Measurements from ENCODE around the gene CABP4. TPM values are rescaled to one million over a fixed set of nuclear protein-coding genes. Genes with fewer than 3 reads are reported as not detected.
A peak's percentile ranks its signal among the peaks of the same experiment; 100 is the strongest.

The CABP4 gene
- total and polyA plus RNA-seq, 8 donors: 0.43 to 1.7 (median 0.62) TPM; not detected in 2

- WGBS, 5 donors: 0 to 1% (median 0%) methylated on average over 4 to 57 of the region's 57 CpGs
These were observed 52.8 kb downstream of the CABP4 start, which contains the start of gene CDK2AP2 for GRCh38 chr11:67507864-67508485. Gene CDK2AP2, minus strand, starts transcription at chr11:67508162. Its CDS starts 80 bp downstream, at chr11:67508082.

DNA sequence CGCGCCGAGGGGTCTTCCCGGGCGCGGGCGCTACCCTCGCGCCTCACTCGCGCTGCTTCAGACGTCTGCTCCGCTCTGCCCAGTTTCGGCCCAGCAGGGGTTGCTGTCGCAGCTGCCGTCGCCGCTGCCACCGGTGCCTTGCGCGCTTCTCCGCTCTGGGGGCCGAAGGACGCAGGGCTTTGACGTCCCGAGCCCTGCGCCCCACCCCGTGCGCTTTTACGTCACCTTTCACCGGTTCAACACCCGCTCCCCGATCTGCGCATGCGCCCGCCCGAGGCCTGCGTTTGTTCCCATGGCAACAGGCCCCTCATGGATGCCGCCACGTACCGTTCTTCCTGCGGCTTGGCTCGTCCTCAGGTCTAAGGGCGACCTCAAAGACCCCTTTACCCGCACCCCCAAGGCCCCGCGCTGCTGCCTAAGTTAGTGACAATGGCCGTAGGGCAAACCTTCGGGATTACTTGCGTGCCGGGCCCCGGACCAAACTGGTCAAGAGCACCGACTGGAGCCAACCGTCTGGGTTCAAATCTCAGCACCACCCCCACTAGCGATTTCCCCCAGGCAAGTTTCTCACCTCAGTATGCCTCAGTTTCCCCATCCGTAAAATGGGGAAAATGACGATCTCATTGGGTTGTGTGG, 53.5 kb downstream of the CABP4 start:
- H3K36me3 ChIP-seq: peaks cover 0 to 8% (median 4%) of the 10 kb centered on the region in 4 donors
- 0 to 3% (median 1%) methylated on average over 19 to 57 of the region's 57 CpGs for WGBS, 5 donors
- peaks cover 0 to 36% (median 0%) of the 10 kb centered on the region in 3 donors for H3K27me3 ChIP-seq
- DNase-seq: peak; percentile 99
- peak overlapping the region; percentile 72 to 87 (median 80) for H3K4me3 ChIP-seq
- peak overlapping the region; percentile 94 to 99 (median 98) for H3K27ac ChIP-seq
- TF ChIP-seq POLR2A (IDR thresholded peaks at IDR 0.05) (peak in 2 of 4 donors; percentile 47 to 72), EP300 (IDR thresholded peaks at IDR 0.05) (no peak), POLR2AphosphoS5 (IDR thresholded peaks at IDR 0.05) (peak; percentile 45 to 88 (median 87)), CTCF (IDR thresholded peaks at IDR 0.05) (peak in 1 of 7 experiments; percentile 5)
- H3K9me3 ChIP-seq: no peaks in the 10 kb centered on the region
- peaks cover 46 to 50% (median 48%) of the 10 kb centered on the region in 4 donors for H3K4me1 ChIP-seq
- intact Hi-C loops (cut with DNase I; ENCODE audit: low total_unique reads): loop anchor here (10.0 kb wide), 1 partner anchor 74 kb away; the partner anchor contains the start of gene PTPRCAP

More at GRCh38 chr11:67507864-67508485, 52.8 kb downstream of the CABP4 start, which contains the start of gene CDK2AP2:
- Histone ChIP-seq H3K36me3 (peaks cover 0 to 8% (median 4%) of the 10 kb centered on the region in 4 donors), H3K4me1 (peaks cover 49 to 56% (median 54%) of the 10 kb centered on the region in 4 donors), H3K4me3 (peak within 1 kb of the TSS; percentile 72 to 87 (median 80)), H3K9me3 (no peaks in the 10 kb centered on the region), H3K27ac (peak within 1 kb of the TSS; percentile 94 to 99 (median 98)), H3K27me3 (peaks cover 0 to 34% (median 0%) of the 10 kb centered on the region in 3 donors)
- no peak for TF ChIP-seq EP300 (IDR thresholded peaks at IDR 0.05)
- TF ChIP-seq POLR2A (IDR thresholded peaks at IDR 0.05): peak in 1 of 4 donors; percentile 86
- peak; percentile 62 to 90 (median 88) for TF ChIP-seq POLR2AphosphoS5 (IDR thresholded peaks at IDR 0.05)
- TF ChIP-seq CTCF (IDR thresholded peaks at IDR 0.05): no peak
- intact Hi-C loops (cut with DNase I; ENCODE audit: low total_unique reads): loop anchor here (10.0 kb wide), 1 partner anchor 73 kb away; the partner anchor contains the start of gene PTPRCAP
- DNase-seq: peak; percentile 100

- Histone ChIP-seq H3K27me3 (peaks cover 0 to 38% (median 0%) of the 10 kb centered on the region in 3 donors), H3K27ac (no peak overlapping the region), H3K4me1 (peaks cover 32 to 36% (median 36%) of the 10 kb centered on the region in 4 donors), H3K9me3 (no peaks in the 10 kb centered on the region), H3K36me3 (peaks cover 0 to 8% (median 4%) of the 10 kb centered on the region in 4 donors), H3K4me3 (no peak overlapping the region)
- 29 to 41% (median 32%) methylated on average over 3 of the region's 3 CpGs for WGBS, 5 donors
- TF ChIP-seq EP300 (IDR thresholded peaks at IDR 0.05) (no peak), CTCF (IDR thresholded peaks at IDR 0.05) (no peak), POLR2AphosphoS5 (IDR thresholded peaks at IDR 0.05) (no peak), POLR2A (IDR thresholded peaks at IDR 0.05) (no peak)
- intact Hi-C loops (cut with DNase I; ENCODE audit: low total_unique reads): no loop called here
- no peak for DNase-seq
These were observed 54.8 kb downstream of the CABP4 start for GRCh38 chr11:67510023-67510345.

Small RNA genes lying within 50 kb of the gene (small RNA-seq; reads per million reads assigned to genes)
- 0 reads per million in 4 donors for gene MIR6752

Other genes with a start within 250 kb of the CABP4 start
- 100 to 1,000 TPM in 4 of 5 donors, 10 to 100 TPM in 1; 53.8 to 266 (median 131) TPM for gene GRK2, start 188.9 kb upstream of the CABP4 start, total RNA-seq
- gene GRK2, start 188.9 kb upstream of the CABP4 start, polyA plus RNA-seq: 10 to 100 TPM; 44.0 to 59.4 (median 46.5) TPM
- 10 to 100 TPM; 24.6 to 96.4 (median 42.6) TPM for gene ANKRD13D, start 166.1 kb upstream of the CABP4 start, total RNA-seq
- 10 to 100 TPM; 18.5 to 61.3 (median 30.9) TPM for gene ANKRD13D, start 166.1 kb upstream of the CABP4 start, polyA plus RNA-seq
- 100 to 1,000 TPM in 3 of 5 donors, 10 to 100 TPM in 2; 23.5 to 217 (median 103) TPM for gene SSH3, start 151.8 kb upstream of the CABP4 start, total RNA-seq
- 10 to 100 TPM; 18.8 to 34.3 (median 22.6) TPM for gene SSH3, start 151.8 kb upstream of the CABP4 start, polyA plus RNA-seq
- 100 to 1,000 TPM in 1 of 5 donors, 10 to 100 TPM in 4; 13.8 to 117 (median 54.8) TPM for gene POLD4, start 101.8 kb upstream of the CABP4 start, total RNA-seq
- 100 to 1,000 TPM; 129 to 316 (median 153) TPM for gene POLD4, start 101.8 kb upstream of the CABP4 start, polyA plus RNA-seq
- 10 to 100 TPM in 3 of 5 donors, 1 to 10 TPM in 1, not detected in 1; 2.6 to 69.2 (median 17.8) TPM for gene CLCF1, start 81.8 kb upstream of the CABP4 start, total RNA-seq
- 1 to 10 TPM; 2.7 to 5.4 (median 3.2) TPM for gene CLCF1, start 81.8 kb upstream of the CABP4 start, polyA plus RNA-seq
- gene RAD9A, start 63.4 kb upstream of the CABP4 start, total RNA-seq: 10 to 100 TPM in 4 of 5 donors, 1 to 10 TPM in 1; 7.0 to 88.9 (median 29.5) TPM
- gene RAD9A, start 63.4 kb upstream of the CABP4 start, polyA plus RNA-seq: 10 to 100 TPM; 11.8 to 30.3 (median 17.0) TPM
- gene PPP1CA, start 53.5 kb upstream of the CABP4 start, total RNA-seq: 100 to 1,000 TPM in 2 of 5 donors, 10 to 100 TPM in 3; 28.6 to 229 (median 97.9) TPM
- 100 to 1,000 TPM; 109 to 203 (median 153) TPM for gene PPP1CA, start 53.5 kb upstream of the CABP4 start, polyA plus RNA-seq
- 10 to 100 TPM in 1 of 5 donors, 1 to 10 TPM in 3, under 1 TPM in 1; 0.29 to 12.0 (median 3.5) TPM for gene TBC1D10C, start 51.3 kb upstream of the CABP4 start, total RNA-seq
- gene TBC1D10C, start 51.3 kb upstream of the CABP4 start, polyA plus RNA-seq: 1 to 10 TPM; 2.8 to 6.1 (median 5.5) TPM
- 10 to 100 TPM in 3 of 5 donors, 1 to 10 TPM in 1, under 1 TPM in 1; 0.29 to 33.3 (median 15.4) TPM for gene CARNS1, start 39.7 kb upstream of the CABP4 start, total RNA-seq
- 1 to 10 TPM in 2 of 3 donors, under 1 TPM in 1; 0.88 to 3.4 (median 2.4) TPM for gene CARNS1, start 39.7 kb upstream of the CABP4 start, polyA plus RNA-seq
- gene RPS6KB2, start 26.9 kb upstream of the CABP4 start, total RNA-seq: 100 to 1,000 TPM in 2 of 5 donors, 10 to 100 TPM in 3; 29.7 to 434 (median 82.3) TPM
- gene RPS6KB2, start 26.9 kb upstream of the CABP4 start, polyA plus RNA-seq: 10 to 100 TPM; 49.3 to 74.1 (median 68.9) TPM
- 10 to 100 TPM in 1 of 5 donors, 1 to 10 TPM in 2, not detected in 2; 1.7 to 15.2 (median 3.5) TPM for gene PTPRCAP, start 17.7 kb upstream of the CABP4 start, total RNA-seq
- gene PTPRCAP, start 17.7 kb upstream of the CABP4 start, polyA plus RNA-seq: 10 to 100 TPM in 2 of 3 donors, 1 to 10 TPM in 1; 4.5 to 25.3 (median 20.2) TPM
- gene CORO1B, start 11.9 kb upstream of the CABP4 start, total RNA-seq: 100 to 1,000 TPM in 2 of 5 donors, 10 to 100 TPM in 3; 48.3 to 160 (median 82.2) TPM
- gene CORO1B, start 11.9 kb upstream of the CABP4 start, polyA plus RNA-seq: 100 to 1,000 TPM in 2 of 3 donors, 10 to 100 TPM in 1; 84.4 to 125 (median 104) TPM
- not detected for gene GPR152, start 2.6 kb upstream of the CABP4 start, total RNA-seq
- not detected for gene GPR152, start 2.6 kb upstream of the CABP4 start, polyA plus RNA-seq
- gene TMEM134, start 13.9 kb downstream of the CABP4 start, total RNA-seq: 100 to 1,000 TPM in 3 of 5 donors, 10 to 100 TPM in 2; 57.6 to 392 (median 174) TPM
- 100 to 1,000 TPM; 118 to 130 (median 126) TPM for gene TMEM134, start 13.9 kb downstream of the CABP4 start, polyA plus RNA-seq
- gene AIP, start 27.7 kb downstream of the CABP4 start, total RNA-seq: 100 to 1,000 TPM in 1 of 5 donors, 10 to 100 TPM in 4; 36.4 to 140 (median 60.7) TPM
- gene AIP, start 27.7 kb downstream of the CABP4 start, polyA plus RNA-seq: 10 to 100 TPM; 75.5 to 86.6 (median 84.2) TPM
- gene PITPNM1, start 50.0 kb downstream of the CABP4 start, total RNA-seq: 100 to 1,000 TPM in 1 of 5 donors, 10 to 100 TPM in 4; 12.3 to 133 (median 42.4) TPM
- gene PITPNM1, start 50.0 kb downstream of the CABP4 start, polyA plus RNA-seq: 10 to 100 TPM; 15.9 to 18.9 (median 17.3) TPM
- 10 to 100 TPM in 4 of 5 donors, 1 to 10 TPM in 1; 8.3 to 68.3 (median 52.7) TPM for gene CDK2AP2, start 52.8 kb downstream of the CABP4 start, total RNA-seq
- 10 to 100 TPM; 60.9 to 95.9 (median 74.7) TPM for gene CDK2AP2, start 52.8 kb downstream of the CABP4 start, polyA plus RNA-seq
- gene CABP2, start 68.1 kb downstream of the CABP4 start, total RNA-seq: not detected
- gene CABP2, start 68.1 kb downstream of the CABP4 start, polyA plus RNA-seq: not detected
- gene GSTP1, start 128.5 kb downstream of the CABP4 start, total RNA-seq: 100 to 1,000 TPM; 393 to 726 (median 523) TPM
- gene GSTP1, start 128.5 kb downstream of the CABP4 start, polyA plus RNA-seq: 1,000 to 10,000 TPM in 2 of 3 donors, 100 to 1,000 TPM in 1; 670 to 2,840 (median 1,703) TPM
- 100 to 1,000 TPM; 186 to 806 (median 497) TPM for gene NDUFV1, start 151.6 kb downstream of the CABP4 start, total RNA-seq
- gene NDUFV1, start 151.6 kb downstream of the CABP4 start, polyA plus RNA-seq: 100 to 1,000 TPM; 148 to 193 (median 181) TPM
- gene NUDT8, start 174.6 kb downstream of the CABP4 start, total RNA-seq: 100 to 1,000 TPM in 1 of 5 donors, 1 to 10 TPM in 2, not detected in 2; 4.6 to 333 (median 8.8) TPM
- gene NUDT8, start 174.6 kb downstream of the CABP4 start, polyA plus RNA-seq: 10 to 100 TPM; 15.0 to 41.0 (median 19.5) TPM
- gene TBX10, start 184.4 kb downstream of the CABP4 start, total RNA-seq: not detected
- not detected for gene TBX10, start 184.4 kb downstream of the CABP4 start, polyA plus RNA-seq
- 10 to 100 TPM in 1 of 5 donors, 1 to 10 TPM in 2, under 1 TPM in 1, not detected in 1; 0.45 to 17.1 (median 1.1) TPM for gene ACY3, start 195.4 kb downstream of the CABP4 start, total RNA-seq
- gene ACY3, start 195.4 kb downstream of the CABP4 start, polyA plus RNA-seq: 1 to 10 TPM; 7.5 to 9.1 (median 8.7) TPM
- gene ALDH3B2, start 219.3 kb downstream of the CABP4 start, total RNA-seq: under 1 TPM in 1 of 5 donors, not detected in 4; 0.89 TPM
- gene ALDH3B2, start 219.3 kb downstream of the CABP4 start, polyA plus RNA-seq: 10 to 100 TPM in 1 of 3 donors, not detected in 2; 23.5 TPM